ACC112 (cell line): ENCODE measurements around the gene ELOVL3.
"Not testable (repeated sequence)": the region's sequence is repeated elsewhere in the genome, so short reads cannot be mapped to it uniquely, and the experiment has no call there.

ENCODE experiments used
- H2AFZ ChIP-seq: fragments of 200-600 bp; sonication (generic); one replicate; pipeline ENCODE4 v1.6.0; 2017; ENCODE audit warnings: antibody characterized with exemption, low read length; ENCODE audit not compliant: unreplicated experiment
- H3K27ac ChIP-seq: fragments of 200-600 bp; sonication (generic); 2 replicates; pipeline ENCODE4 v1.5.1; 2014; ENCODE audit warnings: low read depth, mild to moderate bottlenecking, antibody characterized with exemption, low read length, moderate library complexity
- H3K27me3 ChIP-seq: fragments of 200-600 bp; sonication (generic); 2 replicates; pipeline ENCODE4 v1.6.1; 2014; ENCODE audit warnings: mild to moderate bottlenecking, antibody characterized with exemption, low read length, moderate library complexity, mixed read lengths; ENCODE audit not compliant: insufficient read depth
- H3K36me3 ChIP-seq: fragments of 200-600 bp; sonication (generic); 2 replicates; pipeline ENCODE4 v1.6.1; 2016; ENCODE audit warnings: mild to moderate bottlenecking, antibody characterized with exemption, low read length, moderate library complexity, mixed read lengths; ENCODE audit not compliant: insufficient read depth
- H3K4me1 ChIP-seq: fragments of 200-600 bp; sonication (generic); one replicate; pipeline ENCODE4 v1.6.1; 2016; ENCODE audit warnings: low read length, mixed read lengths; ENCODE audit not compliant: insufficient read depth, unreplicated experiment, control insufficient read depth
- H3K4me3 ChIP-seq: fragments of 200-600 bp; sonication (generic); 2 replicates; pipeline ENCODE4 v1.5.1; 2014; ENCODE audit warnings: mild to moderate bottlenecking, low read depth, low read length
- H3K79me2 ChIP-seq: fragments of 200-600 bp; sonication (generic); one replicate; pipeline ENCODE4 v1.6.0; 2016; ENCODE audit warnings: low read length; ENCODE audit not compliant: control insufficient read depth, unreplicated experiment, insufficient read depth

ELOVL3 gene

GRCh38 chr10:102240467-102241031 is 14.4 kb downstream of the ELOVL3 start:
- Histone ChIP-seq H3K4me1 (peaks cover 29% of the 10 kb centered on the region), H2AFZ (no peak overlapping the region), H3K4me3 (peak overlapping the region; percentile 77), H3K27ac (no peak overlapping the region), H3K79me2 (no peaks in the 10 kb centered on the region), H3K36me3 (no peaks in the 10 kb centered on the region), H3K27me3 (peaks cover 7% of the 10 kb centered on the region; the same call in 1 of the 2 replicates)

GRCh38 chr10:102241032-102241443 is 14.9 kb downstream of the ELOVL3 start:
- Histone ChIP-seq H3K4me1 (peaks cover 24% of the 10 kb centered on the region), H3K79me2 (peaks cover 5% of the 10 kb centered on the region), H3K27me3 (peaks cover 7% of the 10 kb centered on the region; the same call in 1 of the 2 replicates), H3K4me3 (peak overlapping the region; percentile 77), H2AFZ (no peak overlapping the region), H3K36me3 (no peaks in the 10 kb centered on the region), H3K27ac (no peak overlapping the region)

- Histone ChIP-seq H3K4me3 (peak within 1 kb of the TSS; percentile 77), H3K36me3 (no peaks in the 10 kb centered on the region), H3K79me2 (peaks cover 10% of the 10 kb centered on the region), H3K27ac (no peak within 1 kb of the TSS), H3K4me1 (peaks cover 25% of the 10 kb centered on the region), H2AFZ (peak within 1 kb of the TSS; percentile 79), H3K27me3 (peaks cover 7% of the 10 kb centered on the region; the same call in 1 of the 2 replicates)
These were observed 15.5 kb downstream of the ELOVL3 start, which contains the start of gene PITX3 for GRCh38 chr10:102241444-102242117. PITX3 (minus strand) TSS chr10:102241512; CDS start chr10:102232080, 9,432 bp downstream.

- no peaks in the 10 kb centered on the region for H3K36me3 ChIP-seq
- H2AFZ ChIP-seq = peak overlapping the region; percentile 79
- peak overlapping the region; percentile 77 for H3K4me3 ChIP-seq
- H3K79me2 ChIP-seq = peaks cover 15% of the 10 kb centered on the region
- H3K27me3 ChIP-seq = peaks cover 7% of the 10 kb centered on the region; the same call in 1 of the 2 replicates
- no peak overlapping the region for H3K27ac ChIP-seq
- H3K4me1 ChIP-seq = peaks cover 30% of the 10 kb centered on the region
These were observed 16.0 kb downstream of the ELOVL3 start for GRCh38 chr10:102242118-102242485.

GRCh38 chr10:102243309-102243708 is 17.2 kb downstream of the ELOVL3 start:
- peaks cover 7% of the 10 kb centered on the region; the same call in 1 of the 2 replicates for H3K27me3 ChIP-seq
- H3K4me1 ChIP-seq = peaks cover 40% of the 10 kb centered on the region
- peak overlapping the region; percentile 24; the same call in 1 of the 2 replicates for H3K27ac ChIP-seq
- H3K4me3 ChIP-seq = no peak overlapping the region
- peaks cover 27% of the 10 kb centered on the region for H3K79me2 ChIP-seq
- no peaks in the 10 kb centered on the region for H3K36me3 ChIP-seq
- no peak overlapping the region for H2AFZ ChIP-seq

GRCh38 chr10:102245082-102245931 is 19.2 kb downstream of the ELOVL3 start, which contains the start of gene GBF1:
GBF1 (plus strand) TSS chr10:102245532; CDS start chr10:102258939, 13,407 bp downstream.
- Histone ChIP-seq H3K36me3 (peaks cover 6% of the 10 kb centered on the region; the same call in 1 of the 2 replicates), H3K4me3 (peak within 1 kb of the TSS; percentile 85), H3K4me1 (peaks cover 46% of the 10 kb centered on the region), H3K79me2 (peaks cover 47% of the 10 kb centered on the region), H3K27me3 (peaks cover 5% of the 10 kb centered on the region; the same call in 1 of the 2 replicates), H3K27ac (peak within 1 kb of the TSS; percentile 73), H2AFZ (peak within 1 kb of the TSS; percentile 77)

GRCh38 chr10:102245932-102246251 is 19.8 kb downstream of the ELOVL3 start:
- peak overlapping the region; percentile 85 for H3K4me3 ChIP-seq
- H2AFZ ChIP-seq = peak overlapping the region; percentile 23
- peaks cover 6% of the 10 kb centered on the region; the same call in 1 of the 2 replicates for H3K36me3 ChIP-seq
- H3K27ac ChIP-seq = peak overlapping the region; percentile 73
- peaks cover 46% of the 10 kb centered on the region for H3K4me1 ChIP-seq
- H3K79me2 ChIP-seq = peaks cover 51% of the 10 kb centered on the region
- H3K27me3 ChIP-seq = no peaks in the 10 kb centered on the region

GRCh38 chr10:102246261-102246660 is 20.2 kb downstream of the ELOVL3 start:
- peaks cover 6% of the 10 kb centered on the region; the same call in 1 of the 2 replicates for H3K36me3 ChIP-seq
- H3K4me3 ChIP-seq = peak overlapping the region; percentile 85
- H3K79me2 ChIP-seq = peaks cover 55% of the 10 kb centered on the region
- H2AFZ ChIP-seq = no peak overlapping the region
- H3K27ac ChIP-seq = peak overlapping the region; percentile 73; the same call in 1 of the 2 replicates
- H3K27me3 ChIP-seq = no peaks in the 10 kb centered on the region
- H3K4me1 ChIP-seq = peaks cover 46% of the 10 kb centered on the region

- Histone ChIP-seq H3K79me2 (peaks cover 64% of the 10 kb centered on the region), H3K27ac (no peak overlapping the region), H3K27me3 (no peaks in the 10 kb centered on the region), H2AFZ (no peak overlapping the region), H3K36me3 (peaks cover 6% of the 10 kb centered on the region; the same call in 1 of the 2 replicates), H3K4me3 (peak overlapping the region; percentile 85), H3K4me1 (peaks cover 39% of the 10 kb centered on the region)
These were observed 21.6 kb downstream of the ELOVL3 start for GRCh38 chr10:102247734-102248133.

GRCh38 chr10:102252508-102252907 is 26.4 kb downstream of the ELOVL3 start:
- H3K27ac ChIP-seq, H2AFZ ChIP-seq, H3K4me3 ChIP-seq, H3K36me3 ChIP-seq, H3K27me3 ChIP-seq: not testable (repeated sequence)
- H3K79me2 ChIP-seq = peaks cover 91% of the 10 kb centered on the region
- peaks cover 12% of the 10 kb centered on the region for H3K4me1 ChIP-seq
